ENCODE measurements around the gene SMAD4. TPM values are rescaled to one million over a fixed set of nuclear protein-coding genes. Genes with fewer than 3 reads are reported as not detected.
A peak's percentile ranks its signal among the peaks of the same experiment; 100 is the strongest.

SMAD4 gene
- total RNA-seq, 1 experiment from 2014 or later = 75.8 TPM

- no peak for DNase-seq (ENCODE audit: unreplicated experiment)
- CTCF ChIA-PET = interaction anchor here (0.6 to 2.2 kb wide), 6 partner anchors 9 to 437 kb away, joined by 3 to 13 read pairs (median 6); partner anchors contain the start of gene MRO
- Mint-ChIP-seq H3K27ac (ENCODE audit: low read depth, unreplicated experiment) (peak overlapping the region; percentile 100), H3K4me3 (ENCODE audit: unreplicated experiment) (peak overlapping the region; percentile 96), H3K4me1 (ENCODE audit: insufficient read depth, unreplicated experiment) (peaks cover 19% of the 10 kb centered on the region), H3K27me3 (ENCODE audit: insufficient read depth, unreplicated experiment) (no peaks in the 10 kb centered on the region), H3K9me3 (ENCODE audit: unreplicated experiment) (no peaks in the 10 kb centered on the region), H3K36me3 (ENCODE audit: insufficient read depth, unreplicated experiment) (peaks cover 20% of the 10 kb centered on the region)
- intact Hi-C loops (cut with micrococcal nuclease) = loop anchor here (5.0 kb wide), 1 partner anchor 207 kb away; the partner anchor contains the start of gene MRO
- TSS peak; percentile 49 for BruUV-seq (replicated peaks)
- POLR2A ChIA-PET = interaction anchor here (0.7 to 6.8 kb wide), 35 partner anchors 9 to 1542 kb away, joined by 3 to 187 read pairs (median 4); partner anchors contain the start of genes C18orf32, ELAC1, ME2 and SKA1
- TF ChIP-seq CTCF (IDR thresholded peaks at IDR 0.05; ENCODE audit: unreplicated experiment) = no peak
These were observed 677 bp upstream of the SMAD4 start for GRCh38 chr18:51029378-51029693.

- Mint-ChIP-seq H3K4me3 (ENCODE audit: unreplicated experiment) (peak overlapping the region; percentile 96), H3K27ac (ENCODE audit: low read depth, unreplicated experiment) (peak overlapping the region; percentile 100), H3K36me3 (ENCODE audit: insufficient read depth, unreplicated experiment) (peaks cover 28% of the 10 kb centered on the region), H3K4me1 (ENCODE audit: insufficient read depth, unreplicated experiment) (peaks cover 30% of the 10 kb centered on the region), H3K27me3 (ENCODE audit: insufficient read depth, unreplicated experiment) (no peaks in the 10 kb centered on the region), H3K9me3 (ENCODE audit: unreplicated experiment) (no peaks in the 10 kb centered on the region)
- ChIA-PET CTCF (interaction anchor here (0.6 to 2.0 kb wide), 5 partner anchors 20 to 211 kb away, joined by 3 to 13 read pairs (median 8); partner anchors contain the start of gene MRO), POLR2A (interaction anchor here (0.6 to 6.8 kb wide), 43 partner anchors 10 to 1181 kb away, joined by 3 to 187 read pairs (median 5); partner anchors contain the start of genes ELAC1, MBD1, ME2 and MEX3C)
- peak; percentile 66 for DNase-seq (ENCODE audit: unreplicated experiment)
- no peak for TF ChIP-seq CTCF (IDR thresholded peaks at IDR 0.05; ENCODE audit: unreplicated experiment)
- intact Hi-C loops (cut with micrococcal nuclease) = loop anchor here (1.0 kb wide), 1 partner anchor 57 kb away; no protein-coding TSS in a partner anchor
- no TSS peak for BruUV-seq (replicated peaks)
These were observed 685 bp downstream of the SMAD4 start for GRCh38 chr18:51030537-51031258.

GRCh38 chr18:51032193-51032592, 2.2 kb downstream of the SMAD4 start:
- POLR2A ChIA-PET = interaction anchor here (0.6 to 6.8 kb wide), 13 partner anchors 10 to 195 kb away, joined by 3 to 187 read pairs (median 7); partner anchors contain the start of genes ELAC1, ME2 and MEX3C
- H3K27me3 Mint-ChIP-seq (ENCODE audit: insufficient read depth, unreplicated experiment) = no peaks in the 10 kb centered on the region
- no peak for DNase-seq (ENCODE audit: unreplicated experiment)
- CTCF ChIA-PET = interaction anchor here (0.6 to 2.0 kb wide), 5 partner anchors 16 to 835 kb away, joined by 3 to 13 read pairs (median 3); partner anchors contain the start of gene MRO
- intact Hi-C loops (cut with micrococcal nuclease) = loop anchor here (2.0 kb wide), 1 partner anchor 153 kb away; the partner anchor contains the start of gene ME2
- BruUV-seq (replicated peaks) = no TSS peak
- peaks cover 36% of the 10 kb centered on the region for H3K4me1 Mint-ChIP-seq (ENCODE audit: insufficient read depth, unreplicated experiment)
- H3K36me3 Mint-ChIP-seq (ENCODE audit: insufficient read depth, unreplicated experiment) = peaks cover 28% of the 10 kb centered on the region
- H3K9me3 Mint-ChIP-seq (ENCODE audit: unreplicated experiment) = no peaks in the 10 kb centered on the region
- H3K4me3 Mint-ChIP-seq (ENCODE audit: unreplicated experiment) = peak overlapping the region; percentile 96
- no peak for TF ChIP-seq CTCF (IDR thresholded peaks at IDR 0.05; ENCODE audit: unreplicated experiment)
- H3K27ac Mint-ChIP-seq (ENCODE audit: low read depth, unreplicated experiment) = peak overlapping the region; percentile 62

GRCh38 chr18:51037230-51037629, 7.2 kb downstream of the SMAD4 start:
- BruUV-seq (replicated peaks) = no TSS peak
- intact Hi-C loops (cut with micrococcal nuclease) = no loop called here
- POLR2A ChIA-PET = interaction anchor here (1.0 to 10.0 kb wide), 4 partner anchors 8 to 69 kb away, joined by 3 to 85 read pairs (median 8); partner anchors contain the start of genes ELAC1 and SMAD4
- H3K36me3 Mint-ChIP-seq (ENCODE audit: insufficient read depth, unreplicated experiment) = peaks cover 20% of the 10 kb centered on the region
- no peak overlapping the region for H3K27ac Mint-ChIP-seq (ENCODE audit: low read depth, unreplicated experiment)
- no peaks in the 10 kb centered on the region for H3K9me3 Mint-ChIP-seq (ENCODE audit: unreplicated experiment)
- no peak for TF ChIP-seq CTCF (IDR thresholded peaks at IDR 0.05; ENCODE audit: unreplicated experiment)
- DNase-seq (ENCODE audit: unreplicated experiment) = no peak
- no peaks in the 10 kb centered on the region for H3K27me3 Mint-ChIP-seq (ENCODE audit: insufficient read depth, unreplicated experiment)
- peaks cover 41% of the 10 kb centered on the region for H3K4me1 Mint-ChIP-seq (ENCODE audit: insufficient read depth, unreplicated experiment)
- H3K4me3 Mint-ChIP-seq (ENCODE audit: unreplicated experiment) = no peak overlapping the region
- CTCF ChIA-PET = interaction anchor here (0.7 to 1.3 kb wide), 3 partner anchors 14 to 458 kb away, joined by 3 to 8 read pairs (median 3); partner anchors contain the start of gene ELAC1

Measured in MCF 10A (cell line).